ENCODE results near the gene EXOSC9. TPM values are rescaled to one million over a fixed set of nuclear protein-coding genes. Genes with fewer than 3 reads are reported as not detected.

Gene EXOSC9
- total RNA-seq, 4 donors from 2014 or later, result 13.2 to 35.2 (median 22.5) TPM

DNA sequence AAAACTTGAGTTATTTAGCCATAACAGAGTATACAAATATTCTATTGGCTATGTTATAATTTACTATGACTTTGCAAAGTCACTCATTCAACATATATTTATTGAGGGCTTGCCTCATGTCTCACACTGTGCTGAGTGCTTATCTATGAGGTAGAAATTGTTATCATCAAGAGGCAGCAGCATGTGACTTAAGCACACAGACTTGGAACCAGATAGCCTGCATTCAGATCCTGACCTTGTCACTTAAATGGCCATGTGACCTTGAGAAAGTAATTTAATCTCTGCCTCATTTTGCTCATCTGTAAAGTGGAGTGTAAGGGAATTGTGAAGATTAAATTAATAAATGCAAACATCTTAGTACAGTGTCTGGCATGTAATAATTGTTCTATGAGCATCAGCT is 10.1 kb upstream of the EXOSC9 start:
- Histone ChIP-seq H3K4me3 (no peak overlapping the region), H3K4me1 (no peaks in the 10 kb centered on the region), H3K27me3 (peaks cover 23% of the 10 kb centered on the region), H3K9me3 (no peaks in the 10 kb centered on the region), H3K36me3 (no peaks in the 10 kb centered on the region), H3K27ac (no peak overlapping the region)
- intact Hi-C loops (cut with DNase I; ENCODE audit: low total_unique reads) (no loop called here), in situ Hi-C loops (cut with MboI; ENCODE audit: low pct_ligation_motif_present in 1 of 4, low pct_unique_long_range_greater_than_20kb in 1 of 4, low sequenced_read_pairs in 3 of 4) (no loop called here)
- no peak for DNase-seq
- no peak for TF ChIP-seq EP300 (IDR thresholded peaks at IDR 0.05; ENCODE audit: low read depth)
- TF ChIP-seq, protein P1, sequence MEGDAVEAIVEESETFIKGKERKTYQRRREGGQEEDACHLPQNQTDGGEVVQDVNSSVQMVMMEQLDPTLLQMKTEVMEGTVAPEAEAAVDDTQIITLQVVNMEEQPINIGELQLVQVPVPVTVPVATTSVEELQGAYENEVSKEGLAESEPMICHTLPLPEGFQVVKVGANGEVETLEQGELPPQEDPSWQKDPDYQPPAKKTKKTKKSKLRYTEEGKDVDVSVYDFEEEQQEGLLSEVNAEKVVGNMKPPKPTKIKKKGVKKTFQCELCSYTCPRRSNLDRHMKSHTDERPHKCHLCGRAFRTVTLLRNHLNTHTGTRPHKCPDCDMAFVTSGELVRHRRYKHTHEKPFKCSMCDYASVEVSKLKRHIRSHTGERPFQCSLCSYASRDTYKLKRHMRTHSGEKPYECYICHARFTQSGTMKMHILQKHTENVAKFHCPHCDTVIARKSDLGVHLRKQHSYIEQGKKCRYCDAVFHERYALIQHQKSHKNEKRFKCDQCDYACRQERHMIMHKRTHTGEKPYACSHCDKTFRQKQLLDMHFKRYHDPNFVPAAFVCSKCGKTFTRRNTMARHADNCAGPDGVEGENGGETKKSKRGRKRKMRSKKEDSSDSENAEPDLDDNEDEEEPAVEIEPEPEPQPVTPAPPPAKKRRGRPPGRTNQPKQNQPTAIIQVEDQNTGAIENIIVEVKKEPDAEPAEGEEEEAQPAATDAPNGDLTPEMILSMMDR (IDR thresholded peaks at IDR 0.05), result no peak
- no peak for TF ChIP-seq POLR2AphosphoS5 (IDR thresholded peaks at IDR 0.05)
- no peak for TF ChIP-seq POLR2A (IDR thresholded peaks at IDR 0.05)

DNA sequence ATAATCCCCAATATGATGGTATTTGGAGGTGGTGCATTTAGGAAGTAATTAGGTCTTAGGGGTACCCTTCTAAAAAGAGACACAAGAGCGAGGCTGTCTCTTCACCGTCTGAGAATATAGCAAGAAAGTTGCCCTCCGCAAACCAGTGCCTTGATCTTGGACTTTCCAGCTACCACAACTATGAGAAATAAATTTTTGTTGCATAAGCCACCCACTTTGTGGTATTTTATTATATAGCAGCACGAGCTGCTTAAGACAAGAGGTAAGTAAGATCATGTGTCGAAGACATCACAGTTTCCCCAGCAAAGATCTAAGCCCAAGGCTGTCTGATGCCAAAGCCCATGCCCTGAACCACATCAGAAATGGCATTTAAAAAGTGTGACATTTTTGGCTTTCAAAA is 9.6 kb upstream of the EXOSC9 start:
- DNase-seq, result no peak

DNA sequence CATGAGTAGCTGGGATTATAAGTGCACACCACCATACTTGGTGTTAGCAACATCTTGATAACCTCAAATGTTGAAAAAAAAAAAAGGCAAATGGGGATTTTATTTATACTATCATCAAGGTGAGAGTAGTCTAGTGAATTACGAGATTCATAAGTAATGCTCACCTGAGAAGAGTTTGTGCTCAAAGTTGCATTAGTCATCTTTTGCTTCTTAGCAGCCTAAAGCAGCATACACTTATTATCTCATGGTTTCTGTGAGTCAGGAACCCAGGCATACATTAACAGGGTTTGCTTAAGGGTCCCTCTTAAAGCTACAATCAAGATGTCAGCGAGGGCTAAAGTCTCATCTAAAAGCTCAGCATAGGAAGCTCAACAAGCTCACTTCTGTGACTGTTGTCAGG is 8.2 kb upstream of the EXOSC9 start:
- WGBS, 2 donors (ENCODE audit: low coverage in 1 of 2), result 92 to 100% methylated on average over 2 of the region's 2 CpGs
- in situ Hi-C loops (cut with MboI; ENCODE audit: low pct_ligation_motif_present in 1 of 4, low pct_unique_long_range_greater_than_20kb in 1 of 4, low sequenced_read_pairs in 3 of 4), result no loop called here
- Histone ChIP-seq H3K4me1 (no peaks in the 10 kb centered on the region), H3K36me3 (no peaks in the 10 kb centered on the region), H3K9me3 (no peaks in the 10 kb centered on the region), H3K27me3 (peaks cover 15% of the 10 kb centered on the region), H3K4me3 (no peak overlapping the region), H3K27ac (no peak overlapping the region)
- TF ChIP-seq, protein P1 (IDR thresholded peaks at IDR 0.05), result no peak
- TF ChIP-seq POLR2A (IDR thresholded peaks at IDR 0.05), result no peak
- no peak for TF ChIP-seq EP300 (IDR thresholded peaks at IDR 0.05; ENCODE audit: low read depth)
- no peak for TF ChIP-seq POLR2AphosphoS5 (IDR thresholded peaks at IDR 0.05)
- intact Hi-C loops (cut with DNase I; ENCODE audit: low total_unique reads), result no loop called here
- DNase-seq, result no peak

More for the DNA sequence above, 9.6 kb upstream of the EXOSC9 start:
- H3K9me3 ChIP-seq, result no peaks in the 10 kb centered on the region
- H3K36me3 ChIP-seq, result no peaks in the 10 kb centered on the region
- H3K4me1 ChIP-seq, result no peaks in the 10 kb centered on the region
- H3K4me3 ChIP-seq, result no peak overlapping the region
- in situ Hi-C loops (cut with MboI; ENCODE audit: low pct_ligation_motif_present in 1 of 4, low pct_unique_long_range_greater_than_20kb in 1 of 4, low sequenced_read_pairs in 3 of 4), result no loop called here
- intact Hi-C loops (cut with DNase I; ENCODE audit: low total_unique reads), result no loop called here
- 83 to 89% methylated on average over 4 to 5 of the region's 5 CpGs for WGBS, 2 donors (ENCODE audit: low coverage in 1 of 2)
- no peak overlapping the region for H3K27ac ChIP-seq
- H3K27me3 ChIP-seq, result peaks cover 23% of the 10 kb centered on the region
- TF ChIP-seq EP300 (IDR thresholded peaks at IDR 0.05; ENCODE audit: low read depth) (no peak), POLR2AphosphoS5 (IDR thresholded peaks at IDR 0.05) (no peak), POLR2A (IDR thresholded peaks at IDR 0.05) (no peak)
- TF ChIP-seq, protein P1 (IDR thresholded peaks at IDR 0.05), result no peak

DNA sequence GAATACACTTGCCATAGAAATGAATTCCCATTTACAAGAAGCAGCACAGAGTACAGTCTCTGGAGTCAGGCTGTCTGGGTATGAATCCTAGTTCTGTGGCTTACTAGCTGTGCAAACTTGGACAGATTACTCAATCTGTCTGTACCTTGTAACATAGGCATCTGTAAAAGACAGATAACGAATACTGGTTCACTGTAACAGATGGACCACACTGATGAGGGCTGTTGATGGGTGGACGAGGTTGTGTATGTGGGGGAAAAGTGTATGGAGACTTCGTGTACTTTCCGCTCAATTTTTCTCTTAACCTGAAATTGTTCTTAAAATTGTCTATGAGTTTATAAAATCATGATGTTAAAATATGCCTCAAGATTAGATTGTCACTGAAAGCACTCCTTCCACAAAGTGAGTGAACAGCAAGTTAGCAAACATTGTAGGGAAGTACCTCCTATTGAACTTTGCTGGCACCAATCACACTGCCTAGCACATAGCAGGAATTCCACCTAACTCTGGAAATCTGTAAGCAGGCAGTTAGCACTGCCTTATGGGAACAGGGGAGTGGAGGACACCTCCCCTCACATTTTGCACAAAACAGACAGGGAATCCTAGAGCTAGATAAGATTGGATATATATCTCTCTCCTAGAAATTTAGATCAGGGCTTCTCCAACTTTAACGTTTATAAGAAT is 6.5 kb upstream of the EXOSC9 start:
- H3K27ac ChIP-seq, result no peak overlapping the region
- WGBS, 2 donors (ENCODE audit: low coverage in 1 of 2), result 72 to 75% methylated on average over 4 to 5 of the region's 5 CpGs
- no peak for DNase-seq
- no peak overlapping the region for H3K4me3 ChIP-seq
- peaks cover 13% of the 10 kb centered on the region for H3K27me3 ChIP-seq
- H3K9me3 ChIP-seq, result no peaks in the 10 kb centered on the region
- TF ChIP-seq EP300 (IDR thresholded peaks at IDR 0.05; ENCODE audit: low read depth) (no peak), POLR2AphosphoS5 (IDR thresholded peaks at IDR 0.05) (no peak), POLR2A (IDR thresholded peaks at IDR 0.05) (no peak)
- TF ChIP-seq, protein P1 (IDR thresholded peaks at IDR 0.05), result no peak
- in situ Hi-C loops (cut with MboI; ENCODE audit: low pct_ligation_motif_present in 1 of 4, low pct_unique_long_range_greater_than_20kb in 1 of 4, low sequenced_read_pairs in 3 of 4) (no loop called here), intact Hi-C loops (cut with DNase I; ENCODE audit: low total_unique reads) (no loop called here)
- H3K4me1 ChIP-seq, result no peaks in the 10 kb centered on the region
- H3K36me3 ChIP-seq, result no peaks in the 10 kb centered on the region

Measured in transverse colon (tissue), 4 donors.